Activated T-helper 9 cell treated with anti-CD3 and anti-CD28 coated beads, Interleukin-2, amount 50 U/mL, for 16 hours (primary cell): ENCODE data around the gene RFT1.

ENCODE experiments used
- DNase-seq: peaks from one replicate; pipeline ENCODE4 v3.0.0-alpha.2; 2020; ENCODE audit warnings: low read depth

Gene RFT1

GRCh38 chr3:53122933-53123305 lies 7.3 kb downstream of the RFT1 start:
- no peak for DNase-seq

GRCh38 chr3:53122255-53122932 lies 7.8 kb downstream of the RFT1 start:
- no peak for DNase-seq

- no peak for DNase-seq
Observed at GRCh38 chr3:53120336-53120735, 9.9 kb downstream of the RFT1 start.

DNA sequence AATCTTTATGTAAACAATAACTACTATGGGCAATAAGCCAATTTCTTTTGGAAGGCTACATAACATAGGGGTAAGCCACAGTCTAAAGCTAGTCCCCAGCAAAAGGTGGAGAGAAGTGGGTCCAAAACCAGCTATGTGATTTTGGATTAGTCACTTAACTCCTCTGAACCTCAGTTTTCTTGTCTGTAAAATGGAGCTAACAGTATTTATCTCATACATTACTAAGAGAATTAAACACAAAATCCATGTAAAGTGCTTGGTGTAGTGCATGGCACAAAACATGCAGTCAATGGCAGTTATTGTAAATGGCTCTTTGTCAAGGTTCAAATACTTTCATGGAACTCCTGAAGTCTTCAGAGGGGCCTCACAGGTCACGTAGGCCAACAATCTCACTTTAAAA lies 13.3 kb downstream of the RFT1 start:
- no peak for DNase-seq

DNA sequence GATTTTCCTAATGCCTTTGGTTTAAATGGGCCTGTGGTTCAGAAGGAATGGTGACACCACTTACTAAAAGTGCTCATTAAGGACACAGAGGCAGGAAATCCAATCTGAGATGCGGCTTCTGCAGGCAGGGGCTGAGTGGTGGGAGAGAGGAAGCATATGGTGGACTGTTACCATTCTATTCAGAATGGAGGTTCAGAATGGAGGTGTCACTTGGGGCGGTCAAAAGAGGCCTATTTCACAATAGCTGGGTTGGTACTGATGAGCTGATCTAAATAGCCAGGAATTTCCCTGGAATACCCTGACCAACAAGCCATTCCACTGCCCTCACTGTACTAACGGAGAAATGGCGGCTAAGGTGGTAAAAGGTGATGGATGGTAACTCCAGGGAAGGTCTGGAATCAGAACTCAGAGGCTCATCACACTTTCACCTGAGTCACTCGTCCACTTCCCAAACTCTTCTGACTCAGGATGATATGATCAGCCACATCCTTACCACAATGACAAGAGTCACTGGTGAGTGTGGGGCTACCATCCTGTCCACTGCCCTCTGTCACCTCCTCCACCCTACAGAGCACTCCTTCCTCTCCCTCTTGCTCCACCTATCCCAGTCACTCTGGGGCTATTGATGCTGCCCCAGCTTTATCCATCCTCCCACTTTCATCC lies 15.7 kb downstream of the RFT1 start:
- no peak for DNase-seq

DNA sequence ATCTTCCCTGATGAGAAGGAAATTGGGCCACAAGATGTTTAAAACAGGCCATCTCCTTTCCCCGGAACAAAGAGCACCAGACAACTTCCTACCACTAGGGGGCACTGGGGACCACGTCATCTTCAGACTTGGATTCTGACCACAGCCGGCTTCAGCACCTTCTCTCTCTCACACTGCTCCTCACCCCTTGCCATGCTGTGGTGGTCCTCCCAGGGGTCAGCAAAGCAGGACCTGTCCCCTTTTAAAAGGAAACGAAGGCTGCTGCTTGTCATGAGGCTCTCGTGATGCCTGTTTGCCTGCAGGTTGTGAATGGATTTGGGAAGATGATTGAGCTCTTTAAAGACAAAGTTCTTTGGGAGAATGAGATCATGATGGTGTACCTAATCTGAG lies 16.2 kb downstream of the RFT1 start:
- peak; percentile 62 for DNase-seq

- DNase-seq = no peak
Observed at GRCh38 chr3:53113293-53114010, 16.8 kb downstream of the RFT1 start.

DNA sequence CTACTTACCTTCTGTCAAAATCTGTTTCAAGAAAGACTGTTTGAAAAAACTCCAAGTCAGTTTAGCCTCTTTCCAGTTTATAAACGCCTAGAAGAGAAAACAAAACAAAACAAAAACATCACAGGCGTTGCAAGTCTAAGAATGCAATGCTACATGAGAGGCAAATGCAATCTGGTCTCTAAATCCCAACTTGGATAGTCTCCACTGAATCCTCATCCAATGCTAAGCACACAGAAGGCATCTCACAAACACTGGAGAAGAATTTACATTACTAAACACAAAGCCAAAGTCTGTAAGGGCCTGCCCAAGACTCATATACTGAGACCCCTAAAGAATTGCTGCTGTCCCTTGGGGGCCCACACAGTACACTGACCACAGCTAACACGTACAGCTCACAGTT lies 18.4 kb downstream of the RFT1 start:
- no peak for DNase-seq

DNA sequence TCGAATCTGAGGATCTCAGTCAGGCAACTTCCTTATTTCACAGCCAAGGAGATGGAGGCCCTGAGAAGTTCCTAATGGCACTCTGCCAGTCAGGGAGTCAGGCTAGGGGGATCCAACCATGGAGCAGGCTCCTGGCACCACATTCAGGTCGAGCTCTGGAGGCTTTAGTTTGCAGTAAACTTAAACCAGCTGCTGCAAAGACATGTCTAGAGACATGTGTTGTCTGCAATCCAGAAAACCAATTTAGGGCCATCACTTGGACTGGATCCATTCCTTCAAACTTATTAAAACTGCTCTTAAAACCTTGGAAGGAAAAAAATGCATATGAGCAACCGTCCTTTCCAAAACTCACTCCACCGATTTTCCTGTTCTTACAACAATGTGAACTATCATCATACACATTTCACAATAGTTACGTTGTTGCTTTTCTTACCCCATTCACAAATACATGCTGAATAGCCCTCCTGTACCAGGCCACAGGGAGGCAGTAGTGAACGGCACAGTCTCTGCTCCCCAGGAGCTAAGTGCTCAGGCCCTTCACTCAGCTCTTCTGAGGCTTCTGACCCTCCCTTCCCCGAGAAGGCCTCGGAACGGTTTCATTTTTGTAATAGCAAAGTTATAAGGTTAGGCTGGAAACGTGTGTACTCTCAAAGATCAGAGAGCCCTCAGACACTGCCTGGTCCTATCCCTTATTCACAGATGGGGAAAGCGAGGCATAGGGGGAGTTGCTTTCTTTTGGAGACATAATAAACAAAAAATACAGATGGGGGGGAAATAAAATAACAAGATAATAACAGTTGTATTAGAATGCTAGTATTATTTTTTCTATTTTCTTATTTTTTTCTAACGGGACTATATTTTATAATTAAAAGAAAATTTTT lies 20.1 kb downstream of the RFT1 start:
- no peak for DNase-seq

- no peak for DNase-seq
Observed at GRCh38 chr3:53109190-53109589, 21.0 kb downstream of the RFT1 start.

DNA sequence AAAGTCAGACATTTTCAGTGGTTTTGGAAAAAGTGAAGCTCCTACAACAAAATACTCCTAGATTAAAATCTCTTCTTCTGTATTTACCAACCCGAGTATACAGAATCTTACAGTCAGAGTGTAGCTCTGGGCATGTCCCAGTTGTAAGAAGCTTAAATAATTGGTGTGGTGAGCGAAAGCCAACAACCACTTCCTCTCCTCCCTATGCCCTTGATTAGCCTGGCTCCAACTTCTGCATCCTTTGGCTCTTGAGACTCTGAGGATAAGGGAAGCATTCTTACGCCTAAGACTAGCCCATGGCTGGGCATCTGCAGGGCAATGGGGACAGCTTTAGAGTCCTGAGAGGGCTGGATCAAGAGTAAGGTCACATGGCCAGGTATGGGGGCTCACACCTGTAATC lies 25.5 kb downstream of the RFT1 start:
- DNase-seq = no peak

DNA sequence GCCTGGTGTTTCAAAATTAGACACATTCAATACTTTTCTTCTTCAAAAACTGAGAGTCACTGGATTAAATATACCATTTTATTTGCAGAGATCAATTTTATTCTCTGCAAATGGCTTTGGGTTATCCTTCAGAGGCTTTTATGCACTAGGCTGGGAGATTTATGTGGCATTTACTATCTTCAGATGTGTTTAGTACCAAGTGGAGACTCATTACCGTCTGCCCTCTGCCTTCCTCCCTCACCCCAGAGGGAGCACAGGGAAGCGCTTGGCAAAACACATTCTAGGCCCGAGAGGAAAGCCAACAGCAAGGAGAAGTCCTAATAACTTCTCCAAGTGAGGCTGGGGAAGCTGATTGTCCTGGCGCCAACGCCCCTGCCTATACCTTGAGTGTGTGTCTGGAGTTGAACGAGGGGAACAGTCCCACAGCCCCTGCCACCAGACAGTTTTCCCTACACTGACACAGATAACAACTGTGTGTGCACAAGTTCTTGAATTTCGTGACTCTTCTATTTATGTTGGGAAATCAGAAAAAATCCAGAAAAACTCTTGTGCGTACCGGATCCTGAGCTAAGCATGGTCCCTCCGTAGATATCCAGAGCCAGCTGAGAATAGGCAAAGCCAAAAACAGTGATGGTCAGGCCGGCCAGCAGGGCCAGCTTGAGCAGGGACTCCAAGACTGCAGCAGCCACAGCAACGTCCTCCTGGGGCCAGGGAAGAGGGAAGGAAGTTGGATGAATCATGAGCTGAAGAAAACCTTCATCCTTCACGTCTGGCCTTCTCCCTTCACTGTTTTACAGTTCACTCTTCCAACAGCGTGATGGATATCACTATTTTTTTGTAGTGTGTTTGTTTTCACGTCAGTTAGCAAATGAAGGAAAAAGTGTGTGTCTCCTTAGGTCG lies 26.6 kb downstream of the RFT1 start:
- DNase-seq = no peak

- DNase-seq = peak; percentile 13
Observed at GRCh38 chr3:53102601-53103147, 27.6 kb downstream of the RFT1 start.

DNA sequence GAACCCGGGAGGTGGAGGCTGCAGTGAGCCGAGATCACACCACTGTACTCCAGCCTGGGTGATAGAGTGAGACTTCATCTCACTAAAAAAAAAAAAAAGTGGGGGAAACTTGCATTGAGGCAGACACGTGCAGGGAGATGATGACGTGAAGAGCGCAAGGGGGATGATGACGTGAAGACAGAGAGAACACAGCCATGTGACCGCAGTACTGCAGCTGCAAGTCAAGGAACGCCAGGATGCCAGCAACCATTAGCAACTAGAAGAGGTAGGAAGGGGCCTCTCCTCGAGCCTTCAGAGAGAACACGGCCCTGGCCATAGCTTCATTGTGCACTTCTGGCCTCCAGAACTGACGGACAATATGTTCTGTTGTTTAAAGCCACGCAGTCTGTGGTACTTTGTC lies 28.3 kb downstream of the RFT1 start:
- DNase-seq = no peak

- DNase-seq = no peak
Observed at GRCh38 chr3:53100818-53101466, 29.3 kb downstream of the RFT1 start.

DNA sequence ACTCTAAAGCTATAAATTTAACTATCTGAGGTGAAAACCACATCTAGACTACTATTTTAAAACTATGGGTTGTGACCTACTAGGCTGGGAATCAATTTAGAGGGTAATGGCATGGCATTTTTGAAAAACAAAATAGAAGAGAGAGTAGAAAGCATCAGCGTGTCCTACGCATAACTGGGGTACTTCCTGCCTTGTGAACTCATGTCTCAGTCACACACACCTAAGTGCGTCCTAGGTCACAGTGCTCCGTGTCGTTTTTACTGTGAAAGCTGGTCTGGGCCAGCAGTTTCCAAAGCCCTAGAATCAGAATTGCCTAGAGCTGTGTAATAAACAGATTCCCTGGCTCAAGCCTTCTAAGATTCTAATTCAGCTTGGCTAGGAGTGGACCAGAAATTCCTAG lies 32.3 kb downstream of the RFT1 start:
- no peak for DNase-seq

DNA sequence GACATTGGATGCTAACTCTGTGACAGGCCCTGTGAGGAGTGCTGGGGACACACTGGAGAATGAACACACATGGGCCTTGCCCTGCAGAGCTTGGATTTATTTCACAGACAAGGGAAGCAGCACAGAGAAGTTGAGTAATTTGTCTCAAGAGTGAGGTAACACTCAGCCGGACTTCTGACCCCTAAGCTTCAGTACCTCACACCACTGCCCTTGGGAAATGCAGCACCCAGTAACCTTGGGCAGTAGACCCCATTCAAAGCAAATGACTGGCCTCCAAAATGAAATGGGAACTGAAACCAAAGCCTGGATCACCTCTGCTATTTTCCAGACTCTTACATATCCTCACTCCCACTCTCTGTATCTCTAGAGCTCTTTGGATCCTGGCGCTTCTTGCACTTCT lies 37.3 kb downstream of the RFT1 start:
- no peak for DNase-seq

GRCh38 chr3:53092216-53092615 lies 38.0 kb downstream of the RFT1 start:
- DNase-seq = no peak

GRCh38 chr3:53091011-53091410 lies 39.2 kb downstream of the RFT1 start:
- no peak for DNase-seq

DNA sequence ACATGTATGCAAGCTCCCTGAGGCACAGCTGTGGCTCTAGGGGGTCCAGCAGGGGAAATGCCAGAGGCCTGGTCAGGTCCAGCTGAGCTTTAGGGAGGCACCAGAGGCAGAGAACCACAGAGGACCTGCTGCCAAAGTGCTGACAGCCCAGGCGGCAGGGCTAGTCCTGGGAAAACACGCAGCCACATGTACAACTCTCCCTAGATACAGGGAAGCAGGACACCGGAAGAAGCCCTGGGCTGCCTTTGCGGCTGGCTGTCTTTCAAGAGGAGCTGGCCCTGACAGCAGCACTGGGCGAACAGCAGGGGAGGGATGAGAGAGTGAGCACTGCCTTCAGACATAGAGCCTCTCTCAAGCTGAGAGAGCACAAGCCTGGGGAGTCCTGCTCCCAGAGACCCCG lies 40.7 kb downstream of the RFT1 start:
- DNase-seq = no peak

DNA sequence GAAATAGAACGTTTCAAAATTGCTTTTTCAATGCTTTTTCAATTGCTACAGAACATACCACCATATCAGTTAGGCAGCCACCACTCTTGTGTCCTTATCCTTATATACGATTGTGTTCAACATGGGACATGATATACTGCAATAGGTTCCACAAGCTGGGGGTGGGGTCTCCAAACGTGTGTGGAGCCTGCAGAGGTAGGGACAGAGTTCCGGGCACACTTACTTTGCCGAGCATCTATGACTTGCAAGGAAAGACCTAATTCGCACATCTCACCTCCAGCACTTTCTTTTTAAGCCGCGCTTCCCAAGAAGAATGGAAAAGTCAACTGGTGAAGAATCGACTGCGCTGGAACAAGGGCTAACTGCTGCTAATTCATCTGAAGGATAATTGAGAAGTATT lies 44.8 kb downstream of the RFT1 start:
- no peak for DNase-seq
